Stimulated activated naive CD8-positive, alpha-beta T cell treated with anti-CD3 and anti-CD28 coated beads, Interleukin-15, Interleukin-2, amounts not matched to agents 100 ng/mL and 50 ng/mL, for 24 hours (primary cell): Measurements from ENCODE around the gene ZNF699.
"Not testable (repeated sequence)": the region's sequence is repeated elsewhere in the genome, so short reads cannot be mapped to it uniquely, and the experiment has no call there.

Experiments
- H3K27ac Mint-ChIP-seq: one replicate; pipeline ENCODE4 v1.8.0; 2021; ENCODE audit warnings: mild to moderate bottlenecking, mixed read lengths
- H3K27me3 Mint-ChIP-seq: one replicate; pipeline ENCODE4 v1.8.0; 2021; ENCODE audit warnings: mixed read lengths
- H3K36me3 Mint-ChIP-seq: one replicate; pipeline ENCODE4 v1.8.0; 2021; ENCODE audit warnings: low read depth, mixed read lengths
- H3K4me1 Mint-ChIP-seq: one replicate; pipeline ENCODE4 v1.8.0; 2021; ENCODE audit warnings: low read depth, mixed read lengths
- H3K4me3 Mint-ChIP-seq: one replicate; pipeline ENCODE4 v1.8.0; 2021; ENCODE audit warnings: mild to moderate bottlenecking, mixed read lengths
- H3K9me3 Mint-ChIP-seq: one replicate; pipeline ENCODE4 v1.8.0; 2021; ENCODE audit warnings: mixed read lengths

ZNF699 gene

DNA sequence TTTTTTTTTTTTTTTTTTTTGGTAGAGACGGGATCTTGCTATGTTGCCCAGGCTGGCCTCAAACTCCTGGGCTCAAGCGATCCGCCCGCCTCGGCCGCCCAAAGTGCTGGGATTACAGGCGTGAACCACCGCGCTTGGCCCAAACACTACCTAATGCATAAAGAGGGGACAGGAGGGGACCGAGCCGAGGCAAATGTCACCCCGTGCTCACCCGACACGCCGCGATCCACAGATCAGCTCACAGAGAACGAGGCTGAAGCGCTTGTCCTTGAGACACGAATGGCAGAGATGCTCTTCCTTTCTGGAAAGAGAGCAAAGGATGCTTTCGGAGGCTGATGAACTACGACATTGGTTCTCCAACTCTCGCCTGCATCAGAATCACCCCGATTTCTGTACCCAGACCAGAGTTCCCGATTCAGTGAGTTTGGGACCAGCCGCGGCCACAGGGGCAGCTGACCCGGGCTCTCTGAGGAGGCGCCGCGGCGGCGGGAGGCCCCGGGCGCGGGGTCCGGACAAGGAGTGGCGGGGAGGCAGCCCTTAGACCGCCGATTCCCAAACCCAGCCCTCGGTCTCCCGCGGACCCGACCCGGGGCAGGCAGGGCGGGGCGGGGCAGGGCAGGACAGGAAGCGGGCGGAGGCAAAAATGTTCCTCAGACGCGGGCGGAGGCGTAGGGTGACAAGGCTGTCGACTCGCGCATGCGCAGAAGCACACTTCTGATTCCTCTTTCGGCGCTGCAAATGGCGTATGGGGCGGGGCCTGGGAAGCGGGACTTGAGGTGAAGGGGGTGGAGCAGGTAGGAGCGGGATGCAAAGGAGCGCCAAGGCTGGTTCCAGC is at the start of gene ZNF699:
ZNF699 (minus strand) TSS at position 700 of the 835 bp plus-strand sequence. CDS start 4,719 bp downstream, outside the sequence.
- H3K9me3 Mint-ChIP-seq = peaks cover 14% of the 10 kb centered on the region
- H3K4me1 Mint-ChIP-seq = peaks cover 20% of the 10 kb centered on the region
- peaks cover 17% of the 10 kb centered on the region for H3K36me3 Mint-ChIP-seq
- H3K4me3 Mint-ChIP-seq = peak within 1 kb of the TSS; percentile 97
- H3K27ac Mint-ChIP-seq = peak within 1 kb of the TSS; percentile 98
- no peaks in the 10 kb centered on the region for H3K27me3 Mint-ChIP-seq

DNA sequence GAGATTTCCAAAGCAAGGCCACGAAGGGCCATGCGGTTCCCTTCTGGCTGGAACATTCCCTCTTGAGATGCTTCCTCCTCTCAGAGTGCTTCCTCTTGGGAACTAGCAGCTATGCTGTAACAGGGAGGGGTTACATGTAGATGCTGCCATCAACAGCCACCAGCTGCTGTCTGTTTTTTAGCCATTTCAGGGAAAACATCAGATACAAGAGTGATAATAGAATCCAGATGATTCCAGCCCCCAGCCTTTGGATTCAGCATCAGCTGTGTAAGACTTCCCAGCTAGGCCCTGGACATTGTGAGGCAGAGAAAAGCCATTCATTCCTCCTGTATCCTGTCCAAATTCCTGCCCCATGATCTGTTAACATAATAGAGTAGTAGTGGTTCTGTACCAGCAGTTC is 45.0 kb upstream of the ZNF699 start:
- Mint-ChIP-seq H3K36me3 (peaks cover 64% of the 10 kb centered on the region), H3K9me3 (peaks cover 45% of the 10 kb centered on the region), H3K4me1 (no peaks in the 10 kb centered on the region)

DNA sequence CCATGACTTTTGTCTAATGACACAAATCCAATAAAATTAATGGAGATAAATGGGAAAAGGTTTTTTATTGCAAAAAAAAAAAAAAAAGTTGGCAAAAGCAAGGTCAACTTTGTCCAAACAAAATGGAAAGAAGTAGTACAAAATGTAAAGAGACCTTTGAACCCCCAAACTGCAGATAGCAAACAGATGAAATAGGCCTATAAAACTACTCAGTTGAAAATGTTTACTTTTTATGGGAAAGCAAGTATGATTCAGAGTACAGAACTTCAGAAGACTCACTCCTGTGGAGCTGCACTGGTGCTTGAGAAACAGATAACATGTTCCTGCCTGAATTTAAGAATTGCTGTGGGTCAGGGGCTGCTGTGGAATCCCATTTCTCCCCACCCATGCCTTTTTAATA is 43.4 kb upstream of the ZNF699 start:
- H3K36me3 Mint-ChIP-seq = peaks cover 69% of the 10 kb centered on the region
- no peak overlapping the region for H3K27ac Mint-ChIP-seq
- H3K4me1 Mint-ChIP-seq = no peaks in the 10 kb centered on the region
- no peaks in the 10 kb centered on the region for H3K27me3 Mint-ChIP-seq
- H3K4me3 Mint-ChIP-seq = no peak overlapping the region
- peaks cover 46% of the 10 kb centered on the region for H3K9me3 Mint-ChIP-seq

More for the DNA sequence above, 45.0 kb upstream of the ZNF699 start:
- no peaks in the 10 kb centered on the region for H3K27me3 Mint-ChIP-seq
- no peak overlapping the region for H3K27ac Mint-ChIP-seq
- H3K4me3 Mint-ChIP-seq = no peak overlapping the region

- Mint-ChIP-seq H3K36me3 (peaks cover 67% of the 10 kb centered on the region), H3K4me1 (no peaks in the 10 kb centered on the region), H3K9me3 (peaks cover 44% of the 10 kb centered on the region), H3K4me3 (no peak overlapping the region), H3K27ac (no peak overlapping the region), H3K27me3 (no peaks in the 10 kb centered on the region)
Observed at GRCh38 chr19:9352505-9352904, 42.9 kb upstream of the ZNF699 start.

DNA sequence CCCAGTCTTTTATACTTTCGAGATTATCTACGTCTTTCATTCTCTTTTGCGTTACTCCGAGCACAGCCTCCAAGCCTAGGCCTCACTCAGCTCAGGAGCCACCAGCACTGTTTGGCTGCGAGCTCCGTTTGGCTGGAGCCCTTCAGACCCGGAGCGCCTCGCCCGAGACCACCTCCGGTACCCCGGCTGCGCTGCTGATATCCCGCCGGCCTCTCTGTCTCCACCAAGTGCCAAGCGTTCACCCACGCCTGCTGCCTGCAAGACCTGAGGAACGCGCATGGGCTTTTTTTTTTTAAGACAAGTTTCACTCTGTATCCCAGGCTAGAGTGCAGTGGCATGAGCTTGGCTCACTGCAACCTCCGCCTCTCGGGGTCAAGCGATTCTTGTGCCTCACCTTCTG is 39.0 kb upstream of the ZNF699 start:
- Mint-ChIP-seq H3K4me1 (no peaks in the 10 kb centered on the region), H3K9me3 (peaks cover 50% of the 10 kb centered on the region)

DNA sequence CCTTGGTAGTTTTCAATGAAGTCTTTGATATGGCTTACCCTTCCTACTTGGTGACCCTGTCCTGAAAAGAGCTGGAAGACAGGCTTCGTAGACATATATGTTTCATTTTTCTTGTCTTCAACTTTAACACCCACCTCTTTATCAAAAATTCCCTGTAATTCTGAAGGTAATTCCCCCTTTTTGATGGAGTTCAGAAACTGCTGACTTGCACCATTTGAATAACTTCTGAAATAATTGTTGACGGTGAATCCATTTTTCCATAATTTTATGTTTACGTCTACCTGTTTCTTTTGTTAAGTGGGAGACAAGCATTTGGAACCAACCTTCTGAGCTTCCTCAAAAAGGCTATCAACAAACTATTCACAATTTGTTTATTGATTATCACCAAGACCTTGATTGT is 38.6 kb upstream of the ZNF699 start:
- peaks cover 81% of the 10 kb centered on the region for H3K36me3 Mint-ChIP-seq

More for the DNA sequence above, 39.0 kb upstream of the ZNF699 start:
- H3K4me3 Mint-ChIP-seq = no peak overlapping the region
- no peak overlapping the region for H3K27ac Mint-ChIP-seq
- H3K27me3 Mint-ChIP-seq = no peaks in the 10 kb centered on the region
- H3K36me3 Mint-ChIP-seq = peaks cover 77% of the 10 kb centered on the region

DNA sequence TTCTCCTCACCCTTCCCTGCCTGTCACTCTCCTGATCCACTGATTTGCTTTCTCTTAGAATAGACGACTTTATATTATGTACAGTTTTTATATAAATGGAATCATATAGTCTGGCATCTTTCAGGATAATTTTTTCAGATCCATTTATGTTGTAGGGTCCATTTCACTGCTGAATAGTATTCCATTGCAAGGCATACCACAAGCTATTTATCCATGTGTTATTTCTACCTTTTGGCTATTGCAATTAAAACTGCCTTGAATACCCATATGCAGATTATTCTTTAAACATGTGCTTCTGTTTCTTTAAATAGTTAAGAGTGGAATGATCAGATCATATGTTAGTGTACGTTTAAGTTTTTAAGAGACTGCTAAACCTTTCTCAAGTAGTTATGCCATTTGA is 35.4 kb upstream of the ZNF699 start:
- Mint-ChIP-seq H3K27me3 (no peaks in the 10 kb centered on the region), H3K9me3 (peaks cover 67% of the 10 kb centered on the region), H3K36me3 (peaks cover 88% of the 10 kb centered on the region), H3K4me3 (no peak overlapping the region), H3K27ac (no peak overlapping the region), H3K4me1 (no peaks in the 10 kb centered on the region)

More for the DNA sequence above, 38.6 kb upstream of the ZNF699 start:
- H3K27me3 Mint-ChIP-seq = no peaks in the 10 kb centered on the region
- H3K9me3 Mint-ChIP-seq = peaks cover 54% of the 10 kb centered on the region
- H3K4me1 Mint-ChIP-seq = no peaks in the 10 kb centered on the region
- H3K27ac Mint-ChIP-seq = no peak overlapping the region
- no peak overlapping the region for H3K4me3 Mint-ChIP-seq

- Mint-ChIP-seq H3K36me3 (peaks cover 87% of the 10 kb centered on the region), H3K27ac (no peak overlapping the region), H3K4me3 (no peak overlapping the region), H3K4me1 (no peaks in the 10 kb centered on the region), H3K27me3 (no peaks in the 10 kb centered on the region), H3K9me3 (peaks cover 67% of the 10 kb centered on the region)
Observed at GRCh38 chr19:9342610-9343304, 33.1 kb upstream of the ZNF699 start.

GRCh38 chr19:9329999-9330398 is 20.4 kb upstream of the ZNF699 start:
- no peak overlapping the region for H3K4me3 Mint-ChIP-seq
- H3K36me3 Mint-ChIP-seq = peaks cover 92% of the 10 kb centered on the region
- no peaks in the 10 kb centered on the region for H3K27me3 Mint-ChIP-seq
- peaks cover 3% of the 10 kb centered on the region for H3K4me1 Mint-ChIP-seq
- H3K27ac Mint-ChIP-seq = no peak overlapping the region
- H3K9me3 Mint-ChIP-seq = peaks cover 48% of the 10 kb centered on the region

GRCh38 chr19:9324584-9324962 is 14.9 kb upstream of the ZNF699 start:
- peaks cover 26% of the 10 kb centered on the region for H3K9me3 Mint-ChIP-seq
- H3K27ac Mint-ChIP-seq = peak overlapping the region; percentile 91
- H3K36me3 Mint-ChIP-seq = peaks cover 59% of the 10 kb centered on the region
- peaks cover 25% of the 10 kb centered on the region for H3K4me1 Mint-ChIP-seq
- peak overlapping the region; percentile 89 for H3K4me3 Mint-ChIP-seq
- H3K27me3 Mint-ChIP-seq = no peaks in the 10 kb centered on the region

DNA sequence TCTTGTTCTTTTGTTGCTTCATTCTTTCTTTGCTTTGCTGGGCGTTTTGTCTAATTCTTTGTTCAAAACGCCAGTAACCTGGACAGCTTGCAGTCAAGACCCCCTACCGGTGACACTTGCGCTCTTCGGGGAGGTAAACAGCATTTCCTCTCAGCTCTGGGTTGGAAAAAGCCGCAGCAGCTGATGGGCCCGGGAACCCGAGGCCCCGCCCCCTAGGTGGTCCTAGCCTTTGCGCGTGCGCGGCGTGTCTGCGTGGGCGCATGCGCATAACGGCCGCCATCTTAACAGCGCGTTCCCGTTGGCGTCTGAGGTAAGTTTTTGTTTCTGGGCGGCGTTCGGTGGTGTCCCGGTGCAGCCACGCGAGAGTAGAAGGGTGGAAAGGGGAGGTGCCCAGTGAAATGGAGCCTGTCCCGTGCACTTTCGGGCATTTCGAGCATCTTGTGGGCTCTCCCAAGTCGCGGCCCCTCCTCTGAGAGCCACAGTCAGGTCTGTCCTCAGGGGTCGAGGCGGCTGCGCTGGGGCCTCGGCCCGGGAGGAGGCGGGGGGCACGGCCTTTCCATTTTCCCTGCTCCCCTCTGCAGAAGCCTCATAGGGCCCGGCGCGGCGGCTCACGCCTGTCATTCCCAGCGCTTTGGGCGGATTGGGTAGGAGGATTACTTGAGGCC is 14.4 kb upstream of the ZNF699 start, which contains the start of gene ZNF559:
ZNF559 (plus strand) TSS at position 261 of the 665 bp plus-strand sequence. CDS start 14,371 bp downstream, outside the sequence.
- peaks cover 54% of the 10 kb centered on the region for H3K36me3 Mint-ChIP-seq
- peaks cover 25% of the 10 kb centered on the region for H3K4me1 Mint-ChIP-seq
- peaks cover 26% of the 10 kb centered on the region for H3K9me3 Mint-ChIP-seq
- H3K4me3 Mint-ChIP-seq = peak within 1 kb of the TSS; percentile 89
- peak within 1 kb of the TSS; percentile 91 for H3K27ac Mint-ChIP-seq
- no peaks in the 10 kb centered on the region for H3K27me3 Mint-ChIP-seq

GRCh38 chr19:9323557-9323918 is 13.9 kb upstream of the ZNF699 start:
- Mint-ChIP-seq H3K9me3 (peaks cover 23% of the 10 kb centered on the region), H3K36me3 (peaks cover 49% of the 10 kb centered on the region), H3K4me1 (peaks cover 25% of the 10 kb centered on the region), H3K27ac (peak overlapping the region; percentile 91), H3K27me3 (no peaks in the 10 kb centered on the region), H3K4me3 (peak overlapping the region; percentile 89)

DNA sequence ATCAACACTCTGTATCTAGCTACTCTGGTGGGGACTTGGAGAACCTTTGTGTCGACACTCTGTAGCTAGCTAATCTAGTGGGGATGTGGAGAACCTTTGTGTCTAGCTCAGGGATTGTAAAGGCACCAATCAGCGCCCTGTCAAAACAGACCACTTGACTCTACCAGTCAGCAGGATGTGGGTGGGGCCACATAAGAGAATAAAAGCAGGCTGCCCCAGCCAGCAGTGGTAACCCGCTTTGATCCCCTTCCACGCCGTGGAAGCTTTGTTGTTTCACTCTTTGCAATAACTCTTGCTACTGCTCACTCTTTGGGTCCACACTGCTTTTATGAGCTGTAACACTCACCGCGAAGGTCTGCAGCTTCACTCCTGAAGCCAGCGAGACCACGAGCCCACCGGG is 12.6 kb upstream of the ZNF699 start:
- H3K9me3 Mint-ChIP-seq = peaks cover 15% of the 10 kb centered on the region
- H3K4me3 Mint-ChIP-seq = not testable (repeated sequence)

GRCh38 chr19:9321756-9322155 is 12.1 kb upstream of the ZNF699 start:
- peaks cover 33% of the 10 kb centered on the region for H3K36me3 Mint-ChIP-seq
- not testable (repeated sequence) for H3K4me3 Mint-ChIP-seq

More for the DNA sequence above, 12.6 kb upstream of the ZNF699 start:
- H3K27me3 Mint-ChIP-seq, H3K27ac Mint-ChIP-seq: not testable (repeated sequence)
- peaks cover 25% of the 10 kb centered on the region for H3K4me1 Mint-ChIP-seq
- peaks cover 36% of the 10 kb centered on the region for H3K36me3 Mint-ChIP-seq

DNA sequence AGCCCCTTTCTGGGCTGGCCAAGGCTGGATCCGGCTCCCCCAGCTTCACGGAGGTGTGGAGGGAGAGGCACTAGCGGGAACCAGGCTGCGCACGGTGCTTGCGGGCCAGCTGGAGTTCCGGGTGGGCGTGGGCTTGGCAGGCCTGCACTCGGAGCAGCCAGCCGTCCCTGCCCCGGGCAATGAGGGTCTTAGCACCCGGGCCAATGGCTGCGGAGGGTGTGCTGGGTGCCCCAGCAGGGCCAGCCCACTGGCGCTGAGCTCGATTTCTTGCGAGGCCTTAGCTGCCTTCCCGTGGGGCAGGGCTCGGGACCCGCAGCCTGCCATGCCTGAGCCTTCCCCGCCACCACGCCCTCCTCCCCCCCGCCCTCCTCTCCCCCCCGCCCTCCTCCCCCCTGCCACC is 11.7 kb upstream of the ZNF699 start:
- Mint-ChIP-seq H3K4me3 (no peak overlapping the region), H3K4me1 (peaks cover 25% of the 10 kb centered on the region), H3K27me3 (no peaks in the 10 kb centered on the region), H3K36me3 (peaks cover 29% of the 10 kb centered on the region), H3K9me3 (peaks cover 15% of the 10 kb centered on the region), H3K27ac (no peak overlapping the region)

More at GRCh38 chr19:9321756-9322155, 12.1 kb upstream of the ZNF699 start:
- not testable (repeated sequence) for H3K27ac Mint-ChIP-seq, H3K27me3 Mint-ChIP-seq
- H3K9me3 Mint-ChIP-seq = peaks cover 15% of the 10 kb centered on the region
- H3K4me1 Mint-ChIP-seq = peaks cover 25% of the 10 kb centered on the region
